SIG-M5 treated with dmso at 0.1 percent for 504 hours (cell line): Measurements from ENCODE around the gene MRPL44.

ENCODE experiments used
- DNase-seq: peaks from one replicate; lab custom pipeline; 2025; ENCODE audit not compliant: unreplicated experiment; lab: John Stamatoyannopoulos, UW

The MRPL44 gene

GRCh38 chr2:223957092-223957851 lies at the start of gene MRPL44:
MRPL44 (plus strand) TSS chr2:223957463; CDS start chr2:223957473, 10 bp downstream.
- peak; percentile 97 for DNase-seq

- DNase-seq = no peak
Observed at GRCh38 chr2:223908304-223908998, 48.8 kb upstream of the MRPL44 start.

- no peak for DNase-seq
Observed at GRCh38 chr2:223909001-223909741, 48.1 kb upstream of the MRPL44 start.

GRCh38 chr2:223914324-223914723 lies 42.9 kb upstream of the MRPL44 start:
- DNase-seq = no peak

GRCh38 chr2:223915071-223915470 lies 42.2 kb upstream of the MRPL44 start:
- no peak for DNase-seq

GRCh38 chr2:223916181-223916920 lies 40.9 kb upstream of the MRPL44 start:
- DNase-seq = no peak

GRCh38 chr2:223918671-223919134 lies 38.6 kb upstream of the MRPL44 start:
- peak; percentile 43 for DNase-seq

- no peak for DNase-seq
Observed at GRCh38 chr2:223920109-223920508, 37.2 kb upstream of the MRPL44 start.

- no peak for DNase-seq
Observed at GRCh38 chr2:223921204-223921603, 36.1 kb upstream of the MRPL44 start.

- DNase-seq = no peak
Observed at GRCh38 chr2:223922308-223922707, 35.0 kb upstream of the MRPL44 start.

- DNase-seq = no peak
Observed at GRCh38 chr2:223923976-223924375, 33.3 kb upstream of the MRPL44 start.

- peak; percentile 35 for DNase-seq
Observed at GRCh38 chr2:223925106-223925505, 32.2 kb upstream of the MRPL44 start.

- DNase-seq = no peak
Observed at GRCh38 chr2:223928113-223929006, 28.9 kb upstream of the MRPL44 start.

- DNase-seq = no peak
Observed at GRCh38 chr2:223929571-223930102, 27.6 kb upstream of the MRPL44 start.

GRCh38 chr2:223930103-223930976 lies 26.9 kb upstream of the MRPL44 start:
- no peak for DNase-seq

- DNase-seq = no peak
Observed at GRCh38 chr2:223932816-223933800, 24.2 kb upstream of the MRPL44 start.

GRCh38 chr2:223934870-223935269 lies 22.4 kb upstream of the MRPL44 start:
- no peak for DNase-seq
